HL-60/S4 treated with phorbol 12-myristate 13-acetate at 8.2 ng/mL for 4 days and 3 days (cell line): Measurements from ENCODE around the gene CD248.
"Not testable (repeated sequence)": the region's sequence is repeated elsewhere in the genome, so short reads cannot be mapped to it uniquely, and the experiment has no call there.

Source experiments
- in situ Hi-C: fragments of 300-500 bp; cut with MboI; formaldehyde crosslinking; loops from 2 replicates; pipeline ENCODE4 v1.15.0; 2022; ENCODE audit warnings: low sequenced_read_pairs

Gene CD248

GRCh38 chr11:66277064-66277463 lies 39.8 kb downstream of the CD248 start:
- in situ Hi-C loops: not testable (repeated sequence)

- in situ Hi-C loops: not testable (repeated sequence)
Measured at GRCh38 chr11:66276619-66277018, 40.2 kb downstream of the CD248 start.

DNA sequence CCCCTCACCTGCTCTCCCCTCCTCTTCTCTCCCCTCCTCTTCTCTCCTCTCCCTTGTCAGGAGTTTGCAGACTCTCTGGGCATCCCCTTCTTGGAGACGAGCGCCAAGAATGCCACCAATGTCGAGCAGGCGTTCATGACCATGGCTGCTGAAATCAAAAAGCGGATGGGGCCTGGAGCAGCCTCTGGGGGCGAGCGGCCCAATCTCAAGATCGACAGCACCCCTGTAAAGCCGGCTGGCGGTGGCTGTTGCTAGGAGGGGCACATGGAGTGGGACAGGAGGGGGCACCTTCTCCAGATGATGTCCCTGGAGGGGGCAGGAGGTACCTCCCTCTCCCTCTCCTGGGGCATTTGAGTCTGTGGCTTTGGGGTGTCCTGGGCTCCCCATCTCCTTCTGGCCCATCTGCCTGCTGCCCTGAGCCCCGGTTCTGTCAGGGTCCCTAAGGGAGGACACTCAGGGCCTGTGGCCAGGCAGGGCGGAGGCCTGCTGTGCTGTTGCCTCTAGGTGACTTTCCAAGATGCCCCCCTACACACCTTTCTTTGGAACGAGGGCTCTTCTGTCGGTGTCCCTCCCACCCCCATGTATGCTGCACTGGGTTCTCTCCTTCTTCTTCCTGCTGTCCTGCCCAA lies 40.7 kb downstream of the CD248 start:
- in situ Hi-C loops: no loop called here

DNA sequence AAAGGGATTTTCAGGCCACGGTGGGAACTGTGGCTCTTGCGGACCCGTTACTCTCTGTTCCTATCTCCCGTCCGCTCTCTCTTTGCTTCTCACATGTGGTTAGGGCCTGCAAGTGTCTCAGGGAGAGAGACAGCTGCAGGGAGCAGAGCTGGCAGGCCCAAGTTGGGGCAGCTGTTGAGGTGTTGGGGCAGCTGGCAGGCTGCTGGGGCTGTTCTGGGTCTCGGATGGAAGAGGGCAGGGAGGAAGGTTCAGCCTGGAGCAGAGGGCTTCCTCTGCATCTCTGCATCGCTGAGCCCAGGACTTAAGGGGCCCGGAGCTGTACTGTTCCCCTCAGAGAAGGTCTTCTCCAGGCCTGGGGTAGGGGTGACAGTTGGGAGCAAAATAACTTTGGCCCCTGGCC lies 41.4 kb downstream of the CD248 start:
- in situ Hi-C loops: no loop called here

DNA sequence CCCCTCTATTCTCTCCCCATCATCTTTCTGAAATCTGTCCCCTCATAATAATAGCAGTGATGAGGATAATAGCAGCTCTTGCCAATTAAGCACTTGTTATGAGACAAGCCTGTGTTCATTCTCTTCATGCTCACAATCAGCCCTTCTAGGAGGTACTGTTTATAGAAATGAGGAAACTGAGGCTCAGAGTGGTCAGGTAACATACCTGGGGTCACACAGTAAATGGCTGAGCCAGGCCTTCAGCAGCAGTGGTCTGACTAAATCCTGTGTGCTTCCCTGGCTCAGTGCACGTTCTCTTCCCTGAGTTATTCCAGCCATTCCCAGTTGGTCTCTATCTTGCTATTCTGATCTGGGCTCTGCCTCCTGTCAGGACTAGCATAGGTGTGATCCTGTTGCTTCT lies 42.6 kb downstream of the CD248 start:
- in situ Hi-C loops: no loop called here

GRCh38 chr11:66272596-66272995 lies 44.2 kb downstream of the CD248 start:
- in situ Hi-C loops: no loop called here

DNA sequence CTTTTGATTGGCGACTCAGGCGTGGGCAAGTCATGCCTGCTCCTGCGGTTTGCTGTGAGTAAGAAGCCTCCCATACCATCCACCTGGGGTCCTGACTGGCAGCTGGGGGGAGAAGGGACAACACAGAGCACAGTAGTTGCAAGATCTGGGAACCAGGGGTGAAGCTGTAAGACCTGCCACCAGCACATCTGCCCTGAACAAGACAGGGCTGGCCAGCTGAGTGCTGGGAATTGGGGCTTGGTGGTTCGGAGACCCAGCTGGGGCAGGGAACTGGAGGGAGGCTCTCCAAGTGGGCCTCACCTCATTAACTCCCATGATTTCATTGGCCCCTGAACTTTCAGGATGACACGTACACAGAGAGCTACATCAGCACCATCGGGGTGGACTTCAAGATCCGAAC lies 45.0 kb downstream of the CD248 start:
- in situ Hi-C loops: no loop called here

DNA sequence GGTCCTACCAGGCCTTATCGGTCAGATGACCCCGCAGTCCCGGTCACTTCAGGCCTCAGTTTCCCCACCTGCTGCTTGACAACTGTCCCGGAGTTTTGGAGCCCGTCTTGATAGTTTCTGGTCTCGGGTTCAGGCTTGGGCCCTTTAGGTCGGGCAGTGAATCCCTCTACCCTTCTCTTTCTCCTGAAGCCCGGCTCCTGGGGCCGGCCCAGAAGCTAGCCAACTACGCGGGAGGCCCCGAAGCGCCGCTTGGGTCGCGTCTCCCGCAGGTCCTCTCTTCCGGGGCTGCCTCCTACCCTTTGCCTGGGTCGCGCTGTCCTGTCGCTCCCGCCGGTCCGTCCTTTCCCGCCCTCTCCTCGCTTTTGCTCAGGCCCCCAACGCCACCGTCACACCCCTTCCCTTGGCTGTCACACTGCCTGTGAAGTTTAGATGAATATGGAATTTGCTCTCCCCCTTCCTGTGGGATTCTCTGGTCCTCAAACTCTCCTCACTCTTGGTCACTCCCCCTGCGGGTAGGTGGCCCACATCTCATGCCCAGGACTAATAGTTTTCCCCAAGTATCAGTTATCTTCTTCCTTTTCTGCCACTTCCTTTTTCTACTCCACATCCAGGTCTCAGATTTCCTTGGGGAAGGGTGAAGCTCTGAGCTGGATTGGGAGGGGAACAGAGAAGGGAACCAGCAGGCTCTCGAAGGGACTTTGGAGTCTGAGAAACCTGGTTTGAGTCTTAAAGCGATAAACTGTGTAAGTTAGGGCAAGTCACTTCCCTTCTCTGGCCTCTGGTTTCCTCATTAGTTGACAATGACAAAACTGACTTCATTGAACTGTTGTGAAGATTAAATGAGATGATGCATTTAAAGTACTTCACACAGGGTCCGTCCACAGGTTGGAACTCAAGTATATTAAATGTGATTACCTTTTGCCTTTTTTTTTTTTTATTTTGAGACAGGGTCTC lies 47.6 kb downstream of the CD248 start:
- in situ Hi-C loops: no loop called here

- in situ Hi-C loops: no loop called here
Measured at GRCh38 chr11:66268244-66268951, 48.4 kb downstream of the CD248 start, which contains the start of gene RAB1B. RAB1B (plus strand) TSS chr11:66268639; CDS start chr11:66268680, 41 bp downstream.

DNA sequence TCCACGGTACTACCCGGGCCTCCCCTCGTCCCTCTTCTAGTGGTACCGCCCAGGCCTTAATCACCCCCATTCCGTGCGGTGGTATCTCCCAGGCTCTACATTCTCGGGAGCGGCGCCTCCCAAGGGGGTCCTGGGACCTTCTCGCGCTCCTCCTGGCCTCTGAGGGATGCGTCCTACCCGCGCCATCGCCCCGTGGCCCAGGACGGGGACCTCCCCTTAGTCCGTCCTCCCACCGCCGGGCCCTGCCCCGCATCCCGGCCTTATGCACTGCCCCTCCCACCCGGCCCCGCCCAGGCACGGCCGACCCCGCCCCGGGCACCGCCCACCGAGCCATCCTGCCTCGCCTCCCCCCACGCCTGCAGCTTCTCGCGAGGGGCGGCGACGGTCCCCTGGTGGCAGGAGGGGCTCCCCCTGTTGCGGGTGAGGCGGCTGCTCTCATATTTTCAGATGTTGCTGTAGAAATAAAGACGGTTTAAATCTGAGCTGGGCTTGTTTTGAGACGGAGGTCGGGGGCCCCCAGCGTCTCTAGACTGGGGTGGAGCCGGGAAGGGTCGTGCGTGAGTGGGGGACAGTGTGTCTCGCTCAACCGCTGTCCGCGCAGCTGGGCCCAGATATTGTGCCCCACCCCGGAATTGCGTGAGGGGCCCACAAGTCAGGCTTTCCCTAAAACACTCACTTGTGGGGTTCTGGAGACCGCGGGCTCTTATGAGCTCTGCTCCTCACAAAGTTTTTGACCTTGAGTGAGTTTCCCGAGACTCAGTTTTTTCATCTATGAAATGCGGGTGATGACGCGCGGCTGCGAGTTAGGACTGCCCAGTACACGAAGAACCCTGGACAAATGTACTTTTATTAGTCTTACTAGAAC lies 49.2 kb downstream of the CD248 start:
- in situ Hi-C loops: no loop called here

- in situ Hi-C loops: no loop called here
Measured at GRCh38 chr11:66267039-66267378, 49.8 kb downstream of the CD248 start.

- in situ Hi-C loops: no loop called here
Measured at GRCh38 chr11:66266378-66267038, 50.3 kb downstream of the CD248 start.

- in situ Hi-C loops: no loop called here
Measured at GRCh38 chr11:66265531-66266377, 51.1 kb downstream of the CD248 start.

- in situ Hi-C loops: no loop called here
Measured at GRCh38 chr11:66264914-66265313, 51.9 kb downstream of the CD248 start.
